K562 (cell line): ENCODE results near the gene TP53TG5. TPM values are rescaled to one million over a fixed set of nuclear protein-coding genes. Genes with fewer than 3 reads are reported as not detected.
A peak's percentile ranks its signal among the peaks of the same experiment; 100 is the strongest.

Source experiments
- ATAC-seq: fragments of 200-7000 bp; cut with Tn5 transposase; 3 replicates; pipeline ENCODE4 v1.9.1; 2020; ENCODE audit warnings: moderate library complexity
- BruUV-seq: library from RNA; stranded (reverse); fragments of 400-500 nt; replicated peaks from 2 replicates; lab custom pipeline; 2021; lab: Mats Ljungman, UMichigan
- CTCF ChIA-PET: fragments of 300-600 bp; formaldehyde crosslinking; extraction: SDS; loops from one replicate; lab custom pipeline; 2021; ENCODE audit warnings: low intra/inter-chr PET ratio; lab: Yijun Ruan, JAX
- POLR2A ChIA-PET: fragments of 300-600, 350-650 bp; sonication (Branson Sonifier 250); formaldehyde crosslinking; extraction: SDS; loops from one replicate; lab custom pipeline; 2021; ENCODE audit warnings: antibody characterized with exemption, inconsistent platforms; lab: Yijun Ruan, JAX
- DNase-seq, 4 experiments: peaks; one replicate each; pipeline versions ENCODE4 v3.0.0 to v3.0.0-alpha.2; 2011 to 2018; ENCODE audit warnings: low spot score in 3 of 4, mixed read lengths in 3 of 4; ENCODE audit errors: extremely low read depth in 1 of 4
- FAIRE-seq: peaks from 2 replicates; lab custom pipeline; 2011; peaks lifted over from hg19 to GRCh38; lab: Jason Lieb, UNC
- H2AFZ ChIP-seq: 2 replicates; pipeline ENCODE4 v1.6.0; 2011; ENCODE audit warnings: low read depth, low read length, control low read depth, inconsistent platforms
- H3K27ac ChIP-seq: fragments of 200-600 bp; 3 replicates; pipeline ENCODE4 v1.8.0; 2011; ENCODE audit warnings: low read depth, mild to moderate bottlenecking, control low read depth, inconsistent platforms, low read length, moderate library complexity, mixed read lengths; ENCODE audit errors: extremely low read depth
- H3K27me3 ChIP-seq, 2 experiments: fragments of 300-600 bp in 1 of 2; 2 replicates in 1 of 2; 3 replicates in 1 of 2; pipeline versions ENCODE4 v1.6.0 to v1.8.0; 2011; ENCODE audit warnings: inconsistent platforms in 2 of 2, low read length in 2 of 2, mild to moderate bottlenecking in 1 of 2, mixed read lengths in 1 of 2, moderate library complexity in 1 of 2; ENCODE audit not compliant: control insufficient read depth in 2 of 2, insufficient read depth in 2 of 2
- H3K36me3 ChIP-seq: fragments of 300-600 bp; 3 replicates; pipeline ENCODE4 v1.8.0; 2011; ENCODE audit warnings: mild to moderate bottlenecking, low read length, inconsistent platforms; ENCODE audit not compliant: control insufficient read depth, insufficient read depth
- H3K4me1 ChIP-seq, 2 experiments: fragments of 200-600 bp in 1 of 2; replicated peaks in 1 of 2; 2 replicates in 1 of 2; 3 replicates in 1 of 2; pipeline versions ENCODE4 v1.5.1 to v1.8.0; 2011; ENCODE audit warnings: inconsistent platforms in 2 of 2, low read length in 2 of 2, mild to moderate bottlenecking in 1 of 2, mixed read lengths in 1 of 2, moderate library complexity in 1 of 2; ENCODE audit not compliant: control insufficient read depth in 2 of 2, insufficient read depth in 2 of 2
- H3K4me2 ChIP-seq: 2 replicates; pipeline ENCODE4 v1.6.1; 2011; ENCODE audit warnings: low read length, control low read depth, inconsistent platforms, mixed read lengths; ENCODE audit not compliant: insufficient read depth
- H3K4me3 ChIP-seq: fragments of 200-600 bp; sonication (generic), shearing (Covaris generic); 2 replicates; pipeline ENCODE4 v1.5.1; 2016; ENCODE audit warnings: control low read depth, inconsistent platforms
- H3K79me2 ChIP-seq: fragments of 200-600 bp; 3 replicates; pipeline ENCODE4 v1.8.0; 2011; ENCODE audit warnings: low read length, inconsistent platforms; ENCODE audit not compliant: control insufficient read depth, insufficient read depth
- H3K9ac ChIP-seq, 2 experiments: 2 replicates each; pipeline versions ENCODE4 v1.6.0 to v1.6.1; 2011; ENCODE audit warnings: low read depth in 2 of 2, low read length in 2 of 2, control low read depth in 1 of 2, inconsistent platforms in 1 of 2, mild to moderate bottlenecking in 1 of 2, mixed read lengths in 1 of 2; ENCODE audit not compliant: insufficient read depth in 1 of 2
- H3K9me1 ChIP-seq: one replicate; pipeline ENCODE4 v1.6.0; 2011; ENCODE audit warnings: inconsistent platforms, mild to moderate bottlenecking, low read length, moderate library complexity; ENCODE audit not compliant: control insufficient read depth, insufficient read depth
- H3K9me3 ChIP-seq: replicated peaks from 2 replicates; pipeline ENCODE4 v1.5.1; 2011; ENCODE audit warnings: low read depth, low read length, inconsistent platforms; ENCODE audit not compliant: control insufficient read depth, insufficient read depth
- H4K20me1 ChIP-seq: replicated peaks from 2 replicates; pipeline ENCODE4 v1.6.1; 2011; ENCODE audit warnings: low read length, inconsistent platforms, mixed read lengths; ENCODE audit not compliant: control insufficient read depth, insufficient read depth
- ATF4 ChIP-seq: fragments of 450-650 bp; formaldehyde crosslinking; IDR thresholded peaks from 2 replicates; pipeline ENCODE4 v1.4.0; 2022; ENCODE audit warnings: mild to moderate bottlenecking, moderate library complexity
- BDP1 ChIP-seq: IDR thresholded peaks from 3 replicates; pipeline ENCODE4 v1.6.1; 2011; ENCODE audit not compliant: insufficient read length, insufficient read depth
- CBFB ChIP-seq: sonication (generic); formaldehyde crosslinking; IDR thresholded peaks from 2 replicates; pipeline ENCODE4 v1.4.0; 2020; ENCODE audit warnings: mild to moderate bottlenecking, missing genetic modification reagents
- CCAR2 ChIP-seq: fragments of 200-400 bp; formaldehyde crosslinking; IDR thresholded peaks from 2 replicates; pipeline ENCODE4 v1.6.1; 2017; ENCODE audit warnings: mild to moderate bottlenecking, low read depth, low read length
- DDX20 ChIP-seq: fragments of 450-650 bp; IDR thresholded peaks from 2 replicates; pipeline ENCODE4 v1.6.1; 2016; ENCODE audit warnings: missing genetic modification characterization, low read depth, mild to moderate bottlenecking, missing compliant biosample characterization, moderate library complexity
- ELF1 ChIP-seq: fragments of 200-800 bp; sonication (Bioruptor generic); IDR thresholded peaks from 2 replicates; pipeline ENCODE4 v1.6.1; 2016; ENCODE audit warnings: missing genetic modification characterization, missing compliant biosample characterization
- ERF ChIP-seq: fragments of 450-650 bp; formaldehyde crosslinking; IDR thresholded peaks from 2 replicates; pipeline ENCODE4 v1.4.0; 2020; ENCODE audit warnings: mild to moderate bottlenecking, mixed read lengths
- ESRRB ChIP-seq: fragments of 250-450 bp; sonication (Bioruptor Pico); IDR thresholded peaks from 2 replicates; pipeline ENCODE4 v1.5.0; 2020; ENCODE audit warnings: mild to moderate bottlenecking, moderate library complexity, borderline replicate concordance
- FOXJ3 ChIP-seq: sonication (generic); formaldehyde crosslinking; IDR thresholded peaks from 2 replicates; pipeline ENCODE4 v1.4.0; 2020; ENCODE audit warnings: mild to moderate bottlenecking, missing genetic modification reagents
- HSF4 ChIP-seq: fragments of 250-450 bp; sonication (Bioruptor Pico); IDR thresholded peaks from 2 replicates; pipeline ENCODE4 v2.1.2; 2022; ENCODE audit warnings: mild to moderate bottlenecking, moderate library complexity, borderline replicate concordance
- KDM1A ChIP-seq, 2 experiments: fragments of 450-650 bp; IDR thresholded peaks; 2 replicates each; pipeline ENCODE4 v1.6.1; 2016; ENCODE audit warnings: mild to moderate bottlenecking in 2 of 2
- LEF1 ChIP-seq: fragments of 450-650 bp; IDR thresholded peaks from 2 replicates; pipeline ENCODE4 v1.6.1; 2016; ENCODE audit warnings: mild to moderate bottlenecking
- MTF1 ChIP-seq: fragments of 250-450 bp; sonication (Bioruptor Pico); IDR thresholded peaks from 2 replicates; pipeline ENCODE4 v1.9.0; 2021; ENCODE audit warnings: moderate library complexity, mild to moderate bottlenecking, inconsistent platforms, borderline replicate concordance
- NFXL1 ChIP-seq: fragments of 450-650 bp; formaldehyde crosslinking; IDR thresholded peaks from 2 replicates; pipeline ENCODE4 v1.4.0; 2021; ENCODE audit warnings: mild to moderate bottlenecking
- POLR3A ChIP-seq: IDR thresholded peaks from 2 replicates; pipeline ENCODE4 v1.6.1; 2011; ENCODE audit warnings: borderline replicate concordance, mild to moderate bottlenecking, moderate library complexity; ENCODE audit not compliant: insufficient read length, insufficient read depth; ENCODE audit errors: extremely low read depth
- PURB ChIP-seq: sonication (generic); formaldehyde crosslinking; IDR thresholded peaks from 2 replicates; pipeline ENCODE4 v1.9.0; 2021; ENCODE audit warnings: low read depth, mild to moderate bottlenecking, missing genetic modification reagents
- RFX5 ChIP-seq: IDR thresholded peaks from 2 replicates; pipeline ENCODE4 v1.6.1; 2011; ENCODE audit warnings: low read depth, mild to moderate bottlenecking, improper control_type of control experiment, low read length
- SIX5 ChIP-seq, 2 experiments: IDR thresholded peaks; 2 replicates each; pipeline ENCODE4 v1.6.1; 2011; ENCODE audit warnings: low read length in 2 of 2, borderline replicate concordance in 1 of 2, low read depth in 1 of 2, mild to moderate bottlenecking in 1 of 2, moderate library complexity in 1 of 2; ENCODE audit not compliant: insufficient read depth in 1 of 2
- THRAP3 ChIP-seq: fragments of 450-650 bp; IDR thresholded peaks from 2 replicates; pipeline ENCODE4 v1.6.1; 2016; ENCODE audit warnings: mild to moderate bottlenecking, inconsistent platforms, borderline replicate concordance
- TRIM28 ChIP-seq: fragments of 450-650 bp; IDR thresholded peaks from 2 replicates; pipeline ENCODE4 v1.6.1; 2017
- ZBTB17 ChIP-seq: fragments of 450-650 bp; formaldehyde crosslinking; IDR thresholded peaks from 2 replicates; pipeline ENCODE4 v1.4.0; 2020; ENCODE audit warnings: mild to moderate bottlenecking
- ZNF121 ChIP-seq: sonication (generic); formaldehyde crosslinking; conservative IDR thresholded peaks from 2 replicates; pipeline ENCODE4 v1.8.0; 2022; ENCODE audit warnings: missing genetic modification reagents
- ZNF668 ChIP-seq: fragments of 250-450 bp; sonication (Bioruptor Pico); IDR thresholded peaks from 2 replicates; pipeline ENCODE4 v1.8.0; 2022; ENCODE audit warnings: mild to moderate bottlenecking, inconsistent platforms
- ZNF785 ChIP-seq: fragments of 250-450 bp; sonication (Bioruptor Pico); IDR thresholded peaks from 2 replicates; pipeline ENCODE4 v1.4.0; 2020; ENCODE audit warnings: mild to moderate bottlenecking
- WGBS: fragments of 100-300 bp; shearing (Covaris generic); methylation state at CpG from one replicate; pipeline ENCODE4 v1.1.6; 2016; ENCODE audit warnings: low coverage, mixed read lengths; ENCODE audit not compliant: insufficient coverage; ENCODE audit errors: missing lambda C conversion rate; 5-methylcytosine and 5-hydroxymethylcytosine counted together
- in situ Hi-C: fragments of 300-500 bp; cut with MboI; formaldehyde crosslinking; loops from 4 replicates; pipeline ENCODE4 v1.15.0; 2018; ENCODE audit warnings: inconsistent platforms, mixed read lengths
- intact Hi-C: fragments of 100-400 bp; cut with micrococcal nuclease; formaldehyde crosslinking; loops from 2 replicates; pipeline ENCODE4 v1.14.2; 2022
- polyA plus RNA-seq, 8 experiments: library from polyadenylated mRNA; depleted of rRNA in 4 of 8; stranded (reverse) in 5 of 8; unstranded in 3 of 8; fragments of >200 nt; fragmentation: Nextera tagmentation in 2 of 8; fragmentation: Illumina TruSeq in 1 of 8; extraction: Ambion mirVana in 2 of 8; extraction: Trizol in 1 of 8; gene quantifications; 2 replicates each; pipeline versions ENCODE4 v1.2.1 to v1.2.3, GENCODE V29; 2011 to 2014; ENCODE audit warnings: inconsistent platforms in 1 of 8, missing spikeins in 1 of 8
- total RNA-seq, 7 experiments: library from RNA; depleted of rRNA in 6 of 7; stranded (reverse); fragments of >200 nt in 6 of 7; fragmentation: Illumina TruSeq in 2 of 7; extraction: Trizol in 2 of 7; gene quantifications; 2 replicates each; pipeline versions ENCODE4 v1.2.1 to v1.2.3, GENCODE V29; 2011 to 2021; ENCODE audit warnings: low replicate concordance in 1 of 7

TP53TG5 gene
- total and polyA plus RNA-seq, 9 of the 15 experiments (the other 6 are each of a cell fraction or from before 2014, with no cell fraction given): 0.04 to 0.05 (median 0.04) TPM; not detected in 6

- TF ChIP-seq CCAR2: no peak
- TF ChIP-seq ERF (CRISPR knock-in tag): no peak
- no peak for TF ChIP-seq NFXL1 (CRISPR knock-in tag)
- peak; percentile 17; the same call in 1 of the 2 replicates for TF ChIP-seq LEF1
- no peak for TF ChIP-seq DDX20 (tag)
- TF ChIP-seq BDP1: no peak
- TF ChIP-seq PURB: no peak
Measured at GRCh38 chr20:45410887-45411286, 32.8 kb upstream of the TP53TG5 start (continued).

DNA sequence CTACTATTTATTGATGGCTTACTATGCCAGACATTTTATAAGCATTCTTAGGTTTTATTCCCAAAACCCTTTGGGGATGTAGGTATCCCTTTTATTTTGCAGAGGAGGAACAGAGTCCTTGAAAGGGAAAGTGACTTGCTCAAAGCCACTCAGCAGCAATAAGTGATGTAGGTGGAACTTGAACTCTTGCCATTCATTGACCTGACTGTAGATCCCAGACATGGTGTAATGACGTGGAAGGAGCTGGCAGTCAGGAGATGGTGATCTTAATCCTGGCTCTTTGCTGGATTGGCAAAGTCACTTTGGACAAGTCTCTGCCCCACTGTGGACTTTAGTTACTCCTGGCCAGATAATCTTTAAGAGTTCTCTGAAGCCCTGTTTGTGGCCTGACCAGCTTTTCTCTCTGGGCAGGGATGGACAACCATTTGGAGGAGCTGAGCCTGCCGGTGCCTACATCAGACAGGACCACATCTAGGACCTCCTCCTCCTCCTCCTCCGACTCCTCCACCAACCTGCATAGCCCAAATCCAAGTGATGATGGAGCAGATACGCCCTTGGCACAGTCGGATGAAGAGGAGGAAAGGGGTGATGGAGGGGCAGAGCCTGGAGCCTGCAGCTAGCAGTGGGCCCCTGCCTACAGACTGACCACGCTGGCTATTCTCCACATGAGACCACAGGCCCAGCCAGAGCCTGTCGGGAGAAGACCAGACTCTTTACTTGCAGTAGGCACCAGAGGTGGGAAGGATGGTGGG, 31.6 kb upstream of the TP53TG5 start:
- no TSS peak for BruUV-seq
- H2AFZ ChIP-seq: no peak overlapping the region
- no peaks in the 10 kb centered on the region for H3K9me1 ChIP-seq
- CTCF ChIA-PET: no interaction called here
- no peaks in the 10 kb centered on the region for H4K20me1 ChIP-seq
- H3K79me2 ChIP-seq: peaks cover 17% of the 10 kb centered on the region; the same call in 2 of the 3 replicates
- intact Hi-C loops: no loop called here
- no peak overlapping the region for H3K27ac ChIP-seq
- FAIRE-seq (no peak), DNase-seq (no peak), ATAC-seq (no peak)
- in situ Hi-C loops: no loop called here
- POLR2A ChIA-PET: interaction anchor here (1.2 to 1.7 kb wide), 2 partner anchors 9 to 36 kb away, joined by 3 to 4 read pairs; no protein-coding TSS in a partner anchor
- H3K4me1 ChIP-seq: peaks cover 23 to 25% of the 10 kb centered on the region in 2 experiments; a peak in 4 of 5 replicates
- H3K4me3 ChIP-seq: no peak overlapping the region
- WGBS: 86% methylated on average over 5 of the region's 7 CpGs
- H3K9me3 ChIP-seq: no peaks in the 10 kb centered on the region
- H3K27me3 ChIP-seq: no peaks in the 10 kb centered on the region; a peak in 1 of 5 replicates
- no peak overlapping the region for H3K9ac ChIP-seq
- no peak overlapping the region for H3K4me2 ChIP-seq
- peaks cover 19% of the 10 kb centered on the region for H3K36me3 ChIP-seq
- TF ChIP-seq KDM1A (IDR thresholded peaks at IDR 0.05) (no peak), HSF4 (CRISPR knock-in tag) (no peak), RFX5 (no peak), ZNF785 (CRISPR knock-in tag) (no peak), MTF1 (CRISPR knock-in tag) (no peak), ESRRB (no peak), TRIM28 (no peak), POLR3A (no peak), FOXJ3 (no peak), ATF4 (CRISPR knock-in tag) (no peak), ZNF668 (no peak), SIX5 (IDR thresholded peaks at IDR 0.05; ENCODE audit: borderline replicate concordance in 1 of 2, insufficient read depth in 1 of 2, low read depth in 1 of 2, low read length in 2 of 2) (no peak), ZNF121 (CRISPR knock-in tag) (no peak), THRAP3 (no peak), ZBTB17 (no peak), CBFB (CRISPR knock-in tag) (no peak), ELF1 (no peak)
